Thyroid gland (tissue), 4 donors: ENCODE results near the gene LRRC38.

Experiments
- CTCF ChIP-seq, 6 experiments: fragments of 200-600 bp in 3 of 6; fragments of 450-650 bp in 3 of 6; sonication (generic) in 3 of 6; IDR thresholded peaks; one replicate each; pipeline ENCODE4 v1.5.1; 2016 to 2019; ENCODE audit warnings: antibody characterized with exemption in 6 of 6, mild to moderate bottlenecking in 2 of 6, inconsistent platforms in 1 of 6, moderate library complexity in 1 of 6
- POLR2A ChIP-seq, 2 donors: fragments of 450-650 bp; IDR thresholded peaks; one replicate each; pipeline ENCODE4 v1.6.1; 2017; ENCODE audit warnings: antibody characterized with exemption in 2 of 2, mild to moderate bottlenecking in 2 of 2, moderate library complexity in 1 of 2

GRCh38 chr1:13538832-13539231 lies 25.0 kb upstream of the LRRC38 start:
- TF ChIP-seq CTCF (IDR thresholded peaks at IDR 0.05) = no peak
- no peak for TF ChIP-seq POLR2A (IDR thresholded peaks at IDR 0.05)
